HCT116 (cell line): ENCODE results near the gene MYO3B.

ENCODE experiments used
- CEBPB ChIP-seq: IDR thresholded peaks from 2 replicates; pipeline ENCODE4 v1.6.1; 2012; ENCODE audit warnings: low read depth
- EZH2 ChIP-seq: fragments of 200-600 bp; sonication (generic); IDR thresholded peaks from 2 replicates; pipeline ENCODE4 v1.6.1; 2017; ENCODE audit warnings: antibody characterized with exemption, mixed run types
- JUND ChIP-seq: IDR thresholded peaks from 2 replicates; pipeline ENCODE4 v1.6.1; 2012
- POLR2A ChIP-seq: IDR thresholded peaks from 2 replicates; pipeline ENCODE4 v1.7.0; 2011; ENCODE audit warnings: borderline replicate concordance; ENCODE audit not compliant: insufficient read depth, insufficient read length; ENCODE audit errors: extremely low read depth
- POLR2AphosphoS5 ChIP-seq: IDR thresholded peaks from 2 replicates; pipeline ENCODE4 v1.6.1; 2011; ENCODE audit warnings: mild to moderate bottlenecking, low read depth, low read length, moderate library complexity
- RAD21 ChIP-seq: IDR thresholded peaks from 2 replicates; pipeline ENCODE4 v1.6.1; 2012; ENCODE audit warnings: low read depth, mild to moderate bottlenecking
- YY1 ChIP-seq: IDR thresholded peaks from 2 replicates; pipeline ENCODE4 v1.6.1; 2011; ENCODE audit warnings: low read length, low read depth, moderate library complexity, mild to moderate bottlenecking; ENCODE audit not compliant: insufficient replicate concordance; ENCODE audit errors: extremely low read depth
- TF ChIP-seq, protein P1 (sequence below): IDR thresholded peaks from 2 replicates; pipeline ENCODE4 v1.6.1; 2012; ENCODE audit warnings: low read depth
- TF ChIP-seq, protein P2 (sequence below), 3 experiments: fragments of 200-600 bp in 1 of 3; sonication (generic) in 1 of 3; IDR thresholded peaks in 2 of 3; conservative IDR thresholded peaks in 1 of 3; 2 replicates each; pipeline ENCODE4 v1.5.1; 2012 to 2017; ENCODE audit warnings: low read depth in 2 of 3, low read length in 2 of 3, antibody characterized with exemption in 1 of 3, borderline replicate concordance in 1 of 3, control low read depth in 1 of 3, mild to moderate bottlenecking in 1 of 3, mixed read lengths in 1 of 3, mixed run types in 1 of 3, moderate library complexity in 1 of 3; ENCODE audit not compliant: insufficient read depth in 1 of 3

DNA sequence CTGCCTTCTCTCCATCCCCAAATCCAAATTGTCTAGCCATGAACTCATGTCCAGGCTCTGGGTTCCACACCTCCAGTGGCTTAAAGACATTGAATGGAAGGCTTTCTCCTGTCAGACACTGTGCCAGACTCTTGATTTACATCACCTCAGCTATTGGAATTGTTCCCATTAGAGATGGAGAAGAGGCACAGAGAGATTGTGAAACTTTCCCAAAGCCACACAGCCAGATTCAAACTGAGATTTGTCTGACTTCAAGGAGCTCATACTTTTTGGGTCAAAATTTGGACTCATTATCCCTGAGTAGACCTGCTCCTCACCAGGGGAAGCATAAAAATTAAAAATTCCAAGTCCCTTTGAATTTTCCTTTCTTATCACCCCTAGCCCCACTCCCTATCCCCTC is 18.9 kb upstream of the MYO3B start:
- TF ChIP-seq POLR2AphosphoS5 (no peak), YY1 (no peak), RAD21 (no peak), EZH2 (no peak), CEBPB (no peak), POLR2A (no peak), JUND (no peak)
- TF ChIP-seq, protein P1, sequence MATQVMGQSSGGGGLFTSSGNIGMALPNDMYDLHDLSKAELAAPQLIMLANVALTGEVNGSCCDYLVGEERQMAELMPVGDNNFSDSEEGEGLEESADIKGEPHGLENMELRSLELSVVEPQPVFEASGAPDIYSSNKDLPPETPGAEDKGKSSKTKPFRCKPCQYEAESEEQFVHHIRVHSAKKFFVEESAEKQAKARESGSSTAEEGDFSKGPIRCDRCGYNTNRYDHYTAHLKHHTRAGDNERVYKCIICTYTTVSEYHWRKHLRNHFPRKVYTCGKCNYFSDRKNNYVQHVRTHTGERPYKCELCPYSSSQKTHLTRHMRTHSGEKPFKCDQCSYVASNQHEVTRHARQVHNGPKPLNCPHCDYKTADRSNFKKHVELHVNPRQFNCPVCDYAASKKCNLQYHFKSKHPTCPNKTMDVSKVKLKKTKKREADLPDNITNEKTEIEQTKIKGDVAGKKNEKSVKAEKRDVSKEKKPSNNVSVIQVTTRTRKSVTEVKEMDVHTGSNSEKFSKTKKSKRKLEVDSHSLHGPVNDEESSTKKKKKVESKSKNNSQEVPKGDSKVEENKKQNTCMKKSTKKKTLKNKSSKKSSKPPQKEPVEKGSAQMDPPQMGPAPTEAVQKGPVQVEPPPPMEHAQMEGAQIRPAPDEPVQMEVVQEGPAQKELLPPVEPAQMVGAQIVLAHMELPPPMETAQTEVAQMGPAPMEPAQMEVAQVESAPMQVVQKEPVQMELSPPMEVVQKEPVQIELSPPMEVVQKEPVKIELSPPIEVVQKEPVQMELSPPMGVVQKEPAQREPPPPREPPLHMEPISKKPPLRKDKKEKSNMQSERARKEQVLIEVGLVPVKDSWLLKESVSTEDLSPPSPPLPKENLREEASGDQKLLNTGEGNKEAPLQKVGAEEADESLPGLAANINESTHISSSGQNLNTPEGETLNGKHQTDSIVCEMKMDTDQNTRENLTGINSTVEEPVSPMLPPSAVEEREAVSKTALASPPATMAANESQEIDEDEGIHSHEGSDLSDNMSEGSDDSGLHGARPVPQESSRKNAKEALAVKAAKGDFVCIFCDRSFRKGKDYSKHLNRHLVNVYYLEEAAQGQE, result no peak
- TF ChIP-seq, protein P2, sequence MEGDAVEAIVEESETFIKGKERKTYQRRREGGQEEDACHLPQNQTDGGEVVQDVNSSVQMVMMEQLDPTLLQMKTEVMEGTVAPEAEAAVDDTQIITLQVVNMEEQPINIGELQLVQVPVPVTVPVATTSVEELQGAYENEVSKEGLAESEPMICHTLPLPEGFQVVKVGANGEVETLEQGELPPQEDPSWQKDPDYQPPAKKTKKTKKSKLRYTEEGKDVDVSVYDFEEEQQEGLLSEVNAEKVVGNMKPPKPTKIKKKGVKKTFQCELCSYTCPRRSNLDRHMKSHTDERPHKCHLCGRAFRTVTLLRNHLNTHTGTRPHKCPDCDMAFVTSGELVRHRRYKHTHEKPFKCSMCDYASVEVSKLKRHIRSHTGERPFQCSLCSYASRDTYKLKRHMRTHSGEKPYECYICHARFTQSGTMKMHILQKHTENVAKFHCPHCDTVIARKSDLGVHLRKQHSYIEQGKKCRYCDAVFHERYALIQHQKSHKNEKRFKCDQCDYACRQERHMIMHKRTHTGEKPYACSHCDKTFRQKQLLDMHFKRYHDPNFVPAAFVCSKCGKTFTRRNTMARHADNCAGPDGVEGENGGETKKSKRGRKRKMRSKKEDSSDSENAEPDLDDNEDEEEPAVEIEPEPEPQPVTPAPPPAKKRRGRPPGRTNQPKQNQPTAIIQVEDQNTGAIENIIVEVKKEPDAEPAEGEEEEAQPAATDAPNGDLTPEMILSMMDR (IDR thresholded peaks at IDR 0.05 in 2 of 3, conservative IDR thresholded peaks at IDR 0.05 in 1 of 3; ENCODE audit: borderline replicate concordance in 1 of 3, insufficient read depth in 1 of 3, low read depth in 2 of 3, low read length in 2 of 3), result no peak
